ENCODE measurements around the gene GNAI3.

GNAI3 gene

GRCh38 chr1:109616391-109616790 lies 68.0 kb downstream of the GNAI3 start:
- Histone ChIP-seq H3F3A (ENCODE audit: insufficient read depth, low read length) (no peaks in the 10 kb centered on the region), H2AFZ (ENCODE audit: low read length) (no peak overlapping the region), H3K9me3 (ENCODE audit: low read length) (no peaks in the 10 kb centered on the region), H4K20me1 (ENCODE audit: insufficient read depth, low read length) (no peaks in the 10 kb centered on the region), H3K4me2 (ENCODE audit: low read length) (no peak overlapping the region), H3K9ac (ENCODE audit: low read length) (no peak overlapping the region), H3K79me2 (ENCODE audit: insufficient read depth, low read length) (no peaks in the 10 kb centered on the region), H3K4me3 (ENCODE audit: low read depth, low read length, poor library complexity, severe bottlenecking) (no peak overlapping the region), H3K9me2 (ENCODE audit: low read depth, low read length) (no peaks in the 10 kb centered on the region), H3K27me3 (ENCODE audit: insufficient read depth, low read length) (no peaks in the 10 kb centered on the region), H3K4me1 (ENCODE audit: insufficient read depth, low read length, severe bottlenecking) (peaks cover 17% of the 10 kb centered on the region), H3K36me3 (ENCODE audit: insufficient read depth, low read length) (no peaks in the 10 kb centered on the region), H3K27ac (ENCODE audit: low read depth, low read length, poor library complexity, severe bottlenecking) (no peak overlapping the region)
- TF ChIP-seq, protein P1, sequence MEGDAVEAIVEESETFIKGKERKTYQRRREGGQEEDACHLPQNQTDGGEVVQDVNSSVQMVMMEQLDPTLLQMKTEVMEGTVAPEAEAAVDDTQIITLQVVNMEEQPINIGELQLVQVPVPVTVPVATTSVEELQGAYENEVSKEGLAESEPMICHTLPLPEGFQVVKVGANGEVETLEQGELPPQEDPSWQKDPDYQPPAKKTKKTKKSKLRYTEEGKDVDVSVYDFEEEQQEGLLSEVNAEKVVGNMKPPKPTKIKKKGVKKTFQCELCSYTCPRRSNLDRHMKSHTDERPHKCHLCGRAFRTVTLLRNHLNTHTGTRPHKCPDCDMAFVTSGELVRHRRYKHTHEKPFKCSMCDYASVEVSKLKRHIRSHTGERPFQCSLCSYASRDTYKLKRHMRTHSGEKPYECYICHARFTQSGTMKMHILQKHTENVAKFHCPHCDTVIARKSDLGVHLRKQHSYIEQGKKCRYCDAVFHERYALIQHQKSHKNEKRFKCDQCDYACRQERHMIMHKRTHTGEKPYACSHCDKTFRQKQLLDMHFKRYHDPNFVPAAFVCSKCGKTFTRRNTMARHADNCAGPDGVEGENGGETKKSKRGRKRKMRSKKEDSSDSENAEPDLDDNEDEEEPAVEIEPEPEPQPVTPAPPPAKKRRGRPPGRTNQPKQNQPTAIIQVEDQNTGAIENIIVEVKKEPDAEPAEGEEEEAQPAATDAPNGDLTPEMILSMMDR (IDR thresholded peaks at IDR 0.05; ENCODE audit: low read length), result no peak
- no peak for TF ChIP-seq EZH2 (IDR thresholded peaks at IDR 0.05; ENCODE audit: borderline replicate concordance, low read length)

- TF ChIP-seq EZH2 (IDR thresholded peaks at IDR 0.05; ENCODE audit: borderline replicate concordance, low read length), result no peak
- TF ChIP-seq, protein P1 (IDR thresholded peaks at IDR 0.05; ENCODE audit: low read length), result peak; percentile 20; the same call in 1 of the 2 replicates
- no peaks in the 10 kb centered on the region for H3K9me2 ChIP-seq (ENCODE audit: low read depth, low read length)
- H3K27me3 ChIP-seq (ENCODE audit: insufficient read depth, low read length), result no peaks in the 10 kb centered on the region
- peaks cover 27% of the 10 kb centered on the region for H3K4me1 ChIP-seq (ENCODE audit: insufficient read depth, low read length, severe bottlenecking)
- H3K4me3 ChIP-seq (ENCODE audit: low read depth, low read length, poor library complexity, severe bottlenecking), result no peak overlapping the region
- H3K36me3 ChIP-seq (ENCODE audit: insufficient read depth, low read length), result no peaks in the 10 kb centered on the region
- no peak overlapping the region for H3K9ac ChIP-seq (ENCODE audit: low read length)
- H2AFZ ChIP-seq (ENCODE audit: low read length), result no peak overlapping the region
- no peaks in the 10 kb centered on the region for H3K9me3 ChIP-seq (ENCODE audit: low read length)
- no peaks in the 10 kb centered on the region for H3K79me2 ChIP-seq (ENCODE audit: insufficient read depth, low read length)
- no peak overlapping the region for H3K4me2 ChIP-seq (ENCODE audit: low read length)
- no peak overlapping the region for H3K27ac ChIP-seq (ENCODE audit: low read depth, low read length, poor library complexity, severe bottlenecking)
- no peaks in the 10 kb centered on the region for H3F3A ChIP-seq (ENCODE audit: insufficient read depth, low read length)
- no peaks in the 10 kb centered on the region for H4K20me1 ChIP-seq (ENCODE audit: insufficient read depth, low read length)
Observed at GRCh38 chr1:109617291-109617801, 68.9 kb downstream of the GNAI3 start.

DNA sequence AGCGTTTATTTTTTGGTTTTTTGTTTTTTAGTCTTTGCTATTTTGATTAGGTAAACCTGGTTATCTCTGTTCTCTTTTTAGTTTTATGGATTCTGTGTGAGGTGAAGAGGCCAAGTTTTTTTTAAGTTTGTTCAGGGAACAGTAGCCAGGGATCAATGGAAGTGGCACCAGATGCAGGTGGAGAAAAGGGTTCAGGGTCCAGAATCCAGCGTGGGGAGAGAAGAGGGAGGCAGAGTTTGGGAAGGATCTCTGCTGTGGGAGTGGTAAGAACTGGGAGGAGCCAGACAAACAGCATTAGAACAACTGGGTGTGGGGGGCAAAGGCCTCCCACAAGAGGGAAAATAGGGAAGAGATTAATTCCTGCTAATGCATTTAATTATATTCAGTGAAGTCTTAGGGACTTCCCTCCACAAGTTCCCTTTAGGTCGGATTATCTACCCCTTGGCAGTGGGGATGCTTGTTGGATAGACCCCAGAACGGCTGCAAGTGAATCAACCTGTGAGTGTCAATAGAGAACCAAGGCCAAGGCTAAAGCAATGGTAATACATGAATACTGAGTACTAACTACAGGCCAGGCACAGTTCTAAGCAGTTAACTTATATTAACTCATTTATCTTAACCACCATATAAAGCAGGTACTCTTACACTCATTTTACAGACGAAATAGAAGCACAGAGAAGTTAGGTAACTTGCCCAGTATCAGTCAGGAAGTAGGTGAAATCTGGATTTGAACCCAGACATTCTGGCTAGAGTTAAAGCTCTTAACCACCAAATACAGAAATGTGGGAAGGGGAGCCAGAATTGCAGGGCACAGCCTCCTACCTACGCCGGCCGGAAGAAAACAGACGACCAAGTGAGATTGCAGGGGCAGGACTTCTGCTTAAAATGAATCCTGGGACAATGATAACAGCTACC lies 70.5 kb downstream of the GNAI3 start:
- Histone ChIP-seq H3K4me3 (ENCODE audit: low read depth, low read length, poor library complexity, severe bottlenecking) (peak overlapping the region; percentile 87), H2AFZ (ENCODE audit: low read length) (peak overlapping the region; percentile 4; the same call in 1 of the 2 replicates), H3K4me2 (ENCODE audit: low read length) (peak overlapping the region; percentile 75), H3K27me3 (ENCODE audit: insufficient read depth, low read length) (no peaks in the 10 kb centered on the region), H4K20me1 (ENCODE audit: insufficient read depth, low read length) (no peaks in the 10 kb centered on the region), H3K4me1 (ENCODE audit: insufficient read depth, low read length, severe bottlenecking) (peaks cover 43% of the 10 kb centered on the region), H3K9ac (ENCODE audit: low read length) (peak overlapping the region; percentile 85), H3K9me3 (ENCODE audit: low read length) (no peaks in the 10 kb centered on the region), H3K36me3 (ENCODE audit: insufficient read depth, low read length) (no peaks in the 10 kb centered on the region), H3K9me2 (ENCODE audit: low read depth, low read length) (no peaks in the 10 kb centered on the region), H3F3A (ENCODE audit: insufficient read depth, low read length) (no peaks in the 10 kb centered on the region), H3K79me2 (ENCODE audit: insufficient read depth, low read length) (no peaks in the 10 kb centered on the region), H3K27ac (ENCODE audit: low read depth, low read length, poor library complexity, severe bottlenecking) (peak overlapping the region; percentile 42)
- TF ChIP-seq, protein P1 (IDR thresholded peaks at IDR 0.05; ENCODE audit: low read length), result no peak
